ENCODE results near the gene CDC6. TPM values are rescaled to one million over a fixed set of nuclear protein-coding genes. Genes with fewer than 3 reads are reported as not detected.

Gene CDC6
- total and polyA plus RNA-seq, 2 donors (not counting 3 experiments of a cell fraction or from before 2014, with no cell fraction given) = 15.5 to 55.2 TPM

- Histone ChIP-seq H3K36me3 (ENCODE audit: control insufficient read depth in 2 of 2, extremely low read depth in 1 of 2, insufficient read depth in 2 of 2, low read length in 2 of 2) (peaks cover 3 to 40% of the 10 kb centered on the region in 2 experiments), H2AFZ (ENCODE audit: low read depth, low read length) (no peak overlapping the region), H3K9ac (replicated peaks; ENCODE audit: extremely low read depth, insufficient read depth, low read length) (no peak overlapping the region), H3K9me1 (replicated peaks; ENCODE audit: control insufficient read depth, extremely low read depth, insufficient read depth, low read length) (no peaks in the 10 kb centered on the region), H3K27ac (ENCODE audit: insufficient read depth, low read depth, low read length) (no peak overlapping the region), H3K4me3 (replicated peaks in 1 of 3; ENCODE audit: insufficient read depth in 1 of 3, low read depth in 1 of 3, low read length in 3 of 3) (no peak overlapping the region), H4K20me1 (replicated peaks; ENCODE audit: control insufficient read depth, extremely low read depth, insufficient read depth, low read length) (no peaks in the 10 kb centered on the region), H3K27me3 (ENCODE audit: control insufficient read depth in 2 of 2, insufficient read depth in 2 of 2, low read length in 2 of 2) (no peaks in the 10 kb centered on the region), H3K4me2 (ENCODE audit: insufficient read depth, low read length) (no peak overlapping the region), H3K9me3 (replicated peaks; ENCODE audit: control insufficient read depth, insufficient read depth, low read length) (no peaks in the 10 kb centered on the region), H3K79me2 (ENCODE audit: control insufficient read depth, insufficient read depth, low read length) (peaks cover 50% of the 10 kb centered on the region), H3K4me1 (ENCODE audit: control insufficient read depth, extremely low read depth, insufficient read depth, low read length) (peaks cover 47% of the 10 kb centered on the region)
- FAIRE-seq = no peak
- DNase-seq (ENCODE audit: low read depth, low spot score) = no peak
- no TSS peak for BruUV-seq (replicated peaks)
- TF ChIP-seq MAX (IDR thresholded peaks at IDR 0.05; ENCODE audit: insufficient read depth, insufficient read length) = no peak
- no peak for TF ChIP-seq MYC (IDR thresholded peaks at IDR 0.05; ENCODE audit: low read depth, low read length)
- no peak for TF ChIP-seq JUN (IDR thresholded peaks at IDR 0.05; ENCODE audit: borderline replicate concordance, insufficient read depth, insufficient read length, low read depth)
- TF ChIP-seq CTCF (IDR thresholded peaks at IDR 0.05; ENCODE audit: extremely low read depth in 1 of 2, insufficient read depth in 1 of 2, low read depth in 1 of 2, low read length in 2 of 2) = no peak
- no peak for TF ChIP-seq FOS (IDR thresholded peaks at IDR 0.05; ENCODE audit: borderline replicate concordance, insufficient read depth, low read length)
- no peak for TF ChIP-seq EZH2 (IDR thresholded peaks at IDR 0.05; ENCODE audit: borderline replicate concordance, low read depth, low read length, severe bottlenecking)
- TF ChIP-seq POLR2AphosphoS5 (IDR thresholded peaks at IDR 0.05; ENCODE audit: insufficient read depth, low read depth, low read length) = no peak
- no peak for TF ChIP-seq POLR2A (IDR thresholded peaks at IDR 0.05; ENCODE audit: low read depth, low read length)
- no peak for TF ChIP-seq GATA2 (IDR thresholded peaks at IDR 0.05; ENCODE audit: insufficient read depth, insufficient read length, low read depth, low read length)
- POLR2A ChIA-PET = no interaction called here
- CTCF ChIA-PET = interaction anchor here (18.3 kb wide), 1 partner anchor 44 kb away, joined by 530 read pairs; the partner anchor contains the start of gene RARA
- dilution Hi-C loops (cut with MboI; ENCODE audit: extremely low pct_ligation_motif_present, low sequenced_read_pairs) (no loop called here), intact Hi-C loops (cut with micrococcal nuclease) (loop anchor here (5.0 kb wide), 1 partner anchor 133 kb away; the partner anchor contains the start of gene WIPF2)
These were observed 62.4 kb downstream of the CDC6 start for GRCh38 chr17:40349895-40350688.

All from endothelial cell of umbilical vein (primary cell).